ENCODE data around the gene ZNF397.
A peak's percentile ranks its signal among the peaks of the same experiment; 100 is the strongest.

Gene ZNF397

DNA sequence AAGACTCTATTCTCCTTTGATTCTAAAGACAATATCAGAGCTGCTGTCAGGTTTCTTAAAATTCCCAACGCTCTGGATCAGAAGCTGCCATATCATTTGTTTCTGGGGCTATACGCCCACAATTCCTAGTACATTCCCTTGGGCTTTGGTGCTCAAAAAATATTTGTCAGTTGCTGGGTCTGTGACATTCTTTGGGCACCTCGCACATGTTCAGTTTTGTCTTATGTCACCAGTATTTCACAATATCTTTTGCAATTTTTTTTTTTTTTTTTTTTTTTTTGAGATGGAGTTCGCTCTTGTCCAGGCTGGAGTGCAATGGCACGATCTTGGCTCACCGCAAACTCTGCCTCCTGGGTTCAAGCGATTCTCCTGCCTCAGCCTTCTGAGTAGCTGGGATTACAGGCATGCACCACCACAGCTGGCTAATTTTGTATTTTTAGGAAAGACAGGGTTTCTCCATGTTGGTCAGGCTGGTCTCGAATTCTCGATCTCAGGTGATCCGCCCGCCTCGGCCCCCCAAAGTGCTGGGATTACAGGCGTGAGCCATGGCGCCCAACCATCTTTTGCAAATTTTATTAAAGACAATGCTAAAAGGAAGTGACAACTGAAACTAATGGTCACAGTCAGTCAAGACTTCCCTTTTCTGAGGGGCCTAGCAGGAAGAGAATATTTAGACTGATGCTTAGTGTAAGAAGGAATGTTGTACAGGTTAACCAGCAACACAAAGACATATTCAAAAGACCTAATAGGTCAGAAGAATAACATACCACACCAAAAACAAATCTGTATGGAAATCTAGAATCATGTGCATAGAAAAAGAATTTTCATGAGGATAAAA lies 6.8 kb downstream of the ZNF397 start:
- TF ChIP-seq, protein P1, sequence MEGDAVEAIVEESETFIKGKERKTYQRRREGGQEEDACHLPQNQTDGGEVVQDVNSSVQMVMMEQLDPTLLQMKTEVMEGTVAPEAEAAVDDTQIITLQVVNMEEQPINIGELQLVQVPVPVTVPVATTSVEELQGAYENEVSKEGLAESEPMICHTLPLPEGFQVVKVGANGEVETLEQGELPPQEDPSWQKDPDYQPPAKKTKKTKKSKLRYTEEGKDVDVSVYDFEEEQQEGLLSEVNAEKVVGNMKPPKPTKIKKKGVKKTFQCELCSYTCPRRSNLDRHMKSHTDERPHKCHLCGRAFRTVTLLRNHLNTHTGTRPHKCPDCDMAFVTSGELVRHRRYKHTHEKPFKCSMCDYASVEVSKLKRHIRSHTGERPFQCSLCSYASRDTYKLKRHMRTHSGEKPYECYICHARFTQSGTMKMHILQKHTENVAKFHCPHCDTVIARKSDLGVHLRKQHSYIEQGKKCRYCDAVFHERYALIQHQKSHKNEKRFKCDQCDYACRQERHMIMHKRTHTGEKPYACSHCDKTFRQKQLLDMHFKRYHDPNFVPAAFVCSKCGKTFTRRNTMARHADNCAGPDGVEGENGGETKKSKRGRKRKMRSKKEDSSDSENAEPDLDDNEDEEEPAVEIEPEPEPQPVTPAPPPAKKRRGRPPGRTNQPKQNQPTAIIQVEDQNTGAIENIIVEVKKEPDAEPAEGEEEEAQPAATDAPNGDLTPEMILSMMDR (conservative IDR thresholded peaks at IDR 0.05): no peak
- no peak overlapping the region for H3K27ac ChIP-seq

DNA sequence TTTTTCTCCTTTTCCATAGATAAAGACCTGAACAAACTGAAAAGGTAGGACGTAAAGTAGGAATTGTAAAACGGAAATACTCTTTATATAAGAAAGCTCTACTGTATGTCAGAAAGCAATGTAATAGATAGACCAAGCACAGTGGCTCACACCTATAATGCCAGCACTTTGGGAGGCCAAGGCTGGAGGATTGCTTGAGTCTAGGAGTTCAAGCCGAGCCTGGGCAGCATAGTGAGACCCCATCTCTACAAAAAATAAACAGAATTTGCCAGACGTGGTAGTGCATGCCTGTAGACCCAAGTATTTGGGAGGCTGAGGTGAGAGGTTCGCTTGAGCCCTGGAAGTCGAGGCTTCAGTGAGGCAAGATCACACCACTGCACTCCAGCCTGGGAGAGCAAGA lies 7.6 kb downstream of the ZNF397 start:
- TF ChIP-seq, protein P1 (conservative IDR thresholded peaks at IDR 0.05): no peak
- no peak overlapping the region for H3K27ac ChIP-seq

DNA sequence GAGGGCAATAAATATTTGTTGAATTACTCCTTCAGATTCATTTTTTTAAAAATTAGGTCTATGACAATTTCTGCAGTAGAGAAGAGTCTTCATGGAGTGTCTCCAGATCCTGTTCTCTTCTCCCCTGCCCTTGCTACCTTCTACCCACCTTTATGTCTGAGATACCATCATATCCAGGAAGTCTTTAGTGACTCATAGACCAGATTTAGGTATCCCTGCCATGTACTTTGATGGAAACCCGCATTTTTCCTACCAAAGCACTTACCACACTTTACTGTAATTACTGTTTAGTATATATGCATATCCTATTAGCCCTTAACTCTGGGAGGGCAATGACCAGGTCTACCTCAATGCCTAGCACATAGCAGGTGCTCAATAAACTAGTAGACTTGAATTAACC lies 11.6 kb downstream of the ZNF397 start:
- TF ChIP-seq, protein P1 (conservative IDR thresholded peaks at IDR 0.05): no peak

DNA sequence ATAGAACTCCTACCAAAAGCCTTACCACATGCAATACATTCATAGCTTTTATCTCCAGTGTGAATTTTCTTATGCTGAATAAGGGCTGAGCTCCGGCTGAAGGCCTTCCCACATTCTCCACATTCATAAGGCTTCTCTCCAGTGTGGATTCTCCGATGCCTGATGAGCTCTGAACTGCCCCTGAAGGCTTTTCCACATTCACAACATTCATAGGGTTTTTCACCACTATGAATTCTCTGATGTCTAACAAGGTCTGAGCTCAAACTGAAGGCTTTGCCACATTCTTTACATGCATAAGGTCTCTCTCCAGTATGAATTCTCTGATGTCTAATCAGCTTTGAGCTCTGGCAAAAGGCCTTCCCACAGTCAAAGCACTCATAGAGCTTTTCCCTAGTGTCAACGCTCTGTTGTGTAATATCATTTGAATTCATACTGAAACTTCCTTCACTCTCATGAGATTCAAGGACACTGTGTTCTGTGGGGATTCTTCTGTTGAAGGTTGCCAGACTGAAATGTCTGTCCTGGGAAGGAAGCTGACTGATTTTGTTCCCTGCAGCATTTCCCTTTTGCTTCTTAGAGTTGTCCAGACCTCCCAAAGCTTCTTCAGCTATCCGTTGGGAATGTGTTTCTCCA lies 12.9 kb downstream of the ZNF397 start:
- no peak overlapping the region for H3K27ac ChIP-seq
- TF ChIP-seq, protein P1 (conservative IDR thresholded peaks at IDR 0.05): no peak

More for the DNA sequence above, 11.6 kb downstream of the ZNF397 start:
- H3K27ac ChIP-seq: no peak overlapping the region

DNA sequence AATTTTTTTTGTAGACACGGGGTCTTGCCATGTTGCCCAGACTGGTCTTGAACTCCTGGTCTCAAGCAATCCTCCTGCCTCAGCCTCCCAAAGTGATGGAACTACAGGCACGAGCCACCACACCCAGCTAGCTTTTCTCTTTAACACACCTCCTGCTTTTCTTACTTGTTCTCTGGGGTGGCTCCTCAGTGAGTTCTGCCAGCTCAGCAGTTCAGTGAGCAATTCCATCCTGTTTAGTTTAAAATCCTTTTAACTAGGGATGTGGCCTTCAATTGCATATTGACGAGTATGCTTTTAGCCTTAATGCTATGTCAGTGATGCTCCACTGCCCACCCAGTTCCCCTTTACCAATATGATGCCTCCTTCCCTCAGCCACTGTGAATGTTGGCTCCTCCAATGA lies 16.1 kb downstream of the ZNF397 start:
- TF ChIP-seq, protein P1 (conservative IDR thresholded peaks at IDR 0.05): no peak
- no peak overlapping the region for H3K27ac ChIP-seq

DNA sequence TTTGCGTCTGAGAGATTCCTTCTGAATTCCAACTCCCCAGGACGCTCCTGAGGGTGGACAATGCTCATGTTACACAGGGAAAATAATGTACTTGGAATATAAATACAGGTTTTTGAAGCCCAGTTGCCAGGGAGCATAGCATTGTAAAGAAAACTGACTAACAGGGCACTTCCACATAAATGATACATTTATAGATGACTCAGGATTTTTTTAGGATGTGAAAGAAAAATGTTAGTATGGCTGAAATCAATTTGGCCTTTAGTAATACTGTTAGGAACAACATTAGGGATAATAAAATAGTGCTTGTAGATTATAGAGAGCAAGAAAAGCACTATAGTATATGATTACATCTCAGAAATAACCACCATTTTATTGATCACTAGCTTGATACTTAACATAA lies 23.6 kb downstream of the ZNF397 start:
- no peak overlapping the region for H3K27ac ChIP-seq
- TF ChIP-seq, protein P1 (conservative IDR thresholded peaks at IDR 0.05): no peak

DNA sequence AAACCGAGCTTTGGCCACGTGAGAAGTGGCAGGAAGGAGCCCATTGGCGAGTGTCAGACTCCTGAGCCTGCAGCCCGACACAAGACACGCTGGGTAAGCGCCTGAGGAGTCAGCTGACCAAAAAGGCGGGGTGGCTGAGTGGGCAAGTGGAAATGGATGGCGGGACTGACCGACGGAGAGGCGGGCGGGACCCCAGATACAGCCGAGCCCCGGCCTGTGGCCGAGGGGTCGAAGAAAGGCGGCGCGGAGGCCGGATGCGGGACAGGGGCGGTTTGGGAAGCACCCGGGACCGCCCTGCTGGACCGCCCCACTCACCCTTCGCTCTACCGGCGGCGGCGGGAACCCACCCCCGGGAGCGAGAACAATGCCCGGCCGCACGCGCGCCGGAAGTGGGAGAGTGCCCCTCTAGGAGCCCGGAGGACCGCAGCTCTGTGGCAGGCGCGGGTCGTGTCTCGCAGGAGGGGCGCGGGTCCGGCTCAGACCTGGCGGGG lies 26.4 kb downstream of the ZNF397 start:
- TF ChIP-seq, protein P1 (conservative IDR thresholded peaks at IDR 0.05): no peak
- H3K27ac ChIP-seq: peak overlapping the region; percentile 75
